Neutrophil (primary cell): ENCODE results near the gene SH2B3.
A peak's percentile ranks its signal among the peaks of the same experiment; 100 is the strongest.

ENCODE experiments used
- H3K27ac ChIP-seq: fragments of 200-600 bp; sonication (generic); 2 replicates; pipeline ENCODE4 v1.5.1; 2016; ENCODE audit warnings: mild to moderate bottlenecking, moderate library complexity
- H3K27me3 ChIP-seq: fragments of 200-600 bp; sonication (generic); 2 replicates; pipeline ENCODE4 v1.6.0; 2016; ENCODE audit warnings: mild to moderate bottlenecking
- H3K36me3 ChIP-seq: fragments of 200-600 bp; sonication (generic); 2 replicates; pipeline ENCODE4 v1.5.1; 2017
- H3K4me1 ChIP-seq, 2 experiments: fragments of 200-600 bp in 1 of 2; sonication (generic) in 1 of 2; 1 replicate in 1 of 2; 2 replicates in 1 of 2; pipeline versions ENCODE4 v1.5.1 to v1.6.1; 2013 to 2016; ENCODE audit warnings: low read depth in 1 of 2, low read length in 1 of 2, mild to moderate bottlenecking in 1 of 2, moderate library complexity in 1 of 2; ENCODE audit not compliant: control insufficient read depth in 1 of 2, insufficient read depth in 1 of 2
- H3K4me3 ChIP-seq, 2 experiments: fragments of 200-600 bp in 1 of 2; sonication (generic) in 1 of 2; 1 replicate in 1 of 2; 2 replicates in 1 of 2; pipeline ENCODE4 v1.5.1; 2013 to 2016; ENCODE audit warnings: low read depth in 1 of 2, low read length in 1 of 2, mild to moderate bottlenecking in 1 of 2, moderate library complexity in 1 of 2
- H3K9me3 ChIP-seq: fragments of 200-600 bp; sonication (generic); 2 replicates; pipeline ENCODE4 v1.5.1; 2016
- TF ChIP-seq, protein P1 (sequence below): fragments of 200-600 bp; sonication (generic); IDR thresholded peaks from 2 replicates; pipeline ENCODE4 v1.5.1; 2016; ENCODE audit warnings: antibody characterized with exemption

The SH2B3 gene

DNA sequence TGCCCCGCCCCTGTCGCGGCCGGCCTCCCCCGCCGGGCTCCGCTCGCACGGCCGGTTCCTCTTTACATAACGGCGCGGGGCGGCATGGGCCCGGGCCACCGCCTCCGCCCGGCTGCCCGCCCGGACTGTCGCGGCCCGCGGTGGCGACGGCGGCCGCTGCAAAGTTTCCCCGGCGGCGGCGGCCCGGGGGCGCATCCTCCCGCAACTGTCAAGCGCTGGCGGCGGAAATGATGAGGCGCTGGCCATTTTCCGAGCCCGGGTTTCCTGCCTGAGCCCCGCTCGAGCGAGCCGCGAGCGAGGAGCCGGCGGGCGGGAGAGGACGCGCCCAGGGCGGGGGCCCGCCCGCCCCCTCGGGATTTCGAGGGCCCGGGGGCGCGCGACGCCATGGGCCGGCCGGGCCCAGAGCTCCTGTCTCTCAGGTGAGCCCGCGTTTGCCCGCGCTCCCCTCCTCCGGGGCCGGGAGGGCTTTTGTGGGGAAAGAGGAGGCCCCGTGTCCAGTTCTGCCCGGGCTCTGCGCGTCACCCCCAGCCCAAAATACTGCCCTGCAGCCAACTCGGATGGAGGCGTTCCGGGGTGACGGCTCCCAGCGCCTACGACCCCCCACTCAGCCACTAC is at the start of gene SH2B3:
Gene SH2B3 (plus strand): TSS at position 65 of the 615 bp plus-strand sequence. CDS start 12,223 bp downstream, outside the sequence.
- Histone ChIP-seq H3K27me3 (peaks cover 4% of the 10 kb centered on the region), H3K4me1 (peaks cover 72% of the 10 kb centered on the region in 2 experiments), H3K27ac (peak within 1 kb of the TSS; percentile 95), H3K9me3 (no peaks in the 10 kb centered on the region), H3K4me3 (peak within 1 kb of the TSS; percentile 85 to 96), H3K36me3 (no peaks in the 10 kb centered on the region)
- TF ChIP-seq, protein P1, sequence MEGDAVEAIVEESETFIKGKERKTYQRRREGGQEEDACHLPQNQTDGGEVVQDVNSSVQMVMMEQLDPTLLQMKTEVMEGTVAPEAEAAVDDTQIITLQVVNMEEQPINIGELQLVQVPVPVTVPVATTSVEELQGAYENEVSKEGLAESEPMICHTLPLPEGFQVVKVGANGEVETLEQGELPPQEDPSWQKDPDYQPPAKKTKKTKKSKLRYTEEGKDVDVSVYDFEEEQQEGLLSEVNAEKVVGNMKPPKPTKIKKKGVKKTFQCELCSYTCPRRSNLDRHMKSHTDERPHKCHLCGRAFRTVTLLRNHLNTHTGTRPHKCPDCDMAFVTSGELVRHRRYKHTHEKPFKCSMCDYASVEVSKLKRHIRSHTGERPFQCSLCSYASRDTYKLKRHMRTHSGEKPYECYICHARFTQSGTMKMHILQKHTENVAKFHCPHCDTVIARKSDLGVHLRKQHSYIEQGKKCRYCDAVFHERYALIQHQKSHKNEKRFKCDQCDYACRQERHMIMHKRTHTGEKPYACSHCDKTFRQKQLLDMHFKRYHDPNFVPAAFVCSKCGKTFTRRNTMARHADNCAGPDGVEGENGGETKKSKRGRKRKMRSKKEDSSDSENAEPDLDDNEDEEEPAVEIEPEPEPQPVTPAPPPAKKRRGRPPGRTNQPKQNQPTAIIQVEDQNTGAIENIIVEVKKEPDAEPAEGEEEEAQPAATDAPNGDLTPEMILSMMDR = no peak

DNA sequence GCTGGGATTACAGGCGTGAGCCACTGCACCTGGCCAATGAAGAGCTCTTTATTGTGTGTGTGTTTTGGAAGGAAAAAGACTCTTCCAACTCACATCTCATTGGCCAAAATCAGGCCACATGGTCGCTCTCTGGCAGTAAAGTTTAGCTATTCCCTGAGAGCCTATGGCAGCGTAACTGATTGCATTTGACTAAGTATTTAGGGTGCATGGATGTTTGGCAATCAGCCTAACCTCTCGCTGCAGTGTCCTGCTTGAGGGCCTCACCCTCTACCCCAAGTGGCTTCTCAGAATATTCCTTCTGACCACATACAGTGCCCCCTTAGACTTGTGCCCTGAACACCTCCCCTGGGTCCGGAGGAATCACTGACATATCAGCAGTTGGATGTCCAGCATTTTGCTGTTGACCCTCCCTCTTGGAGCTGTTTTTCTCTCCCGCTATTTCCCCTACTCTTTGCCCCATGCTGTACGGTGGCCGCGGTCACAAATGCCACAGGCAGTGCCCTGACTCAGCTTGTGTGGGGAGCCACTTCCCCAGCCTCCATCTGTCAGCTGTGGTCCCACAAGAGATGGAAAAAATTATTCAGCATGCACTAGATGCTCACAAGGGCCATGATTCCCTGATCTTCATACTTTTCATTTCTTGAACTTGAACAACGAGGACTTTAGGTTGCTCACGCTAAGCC is 46.4 kb upstream of the SH2B3 start:
- peaks cover 24% of the 10 kb centered on the region for H3K27me3 ChIP-seq
- TF ChIP-seq, protein P1 = no peak
- no peaks in the 10 kb centered on the region for H3K9me3 ChIP-seq
- H3K4me1 ChIP-seq = no peaks in the 10 kb centered on the region
- H3K36me3 ChIP-seq = no peaks in the 10 kb centered on the region
- no peak overlapping the region for H3K4me3 ChIP-seq
- no peak overlapping the region for H3K27ac ChIP-seq

DNA sequence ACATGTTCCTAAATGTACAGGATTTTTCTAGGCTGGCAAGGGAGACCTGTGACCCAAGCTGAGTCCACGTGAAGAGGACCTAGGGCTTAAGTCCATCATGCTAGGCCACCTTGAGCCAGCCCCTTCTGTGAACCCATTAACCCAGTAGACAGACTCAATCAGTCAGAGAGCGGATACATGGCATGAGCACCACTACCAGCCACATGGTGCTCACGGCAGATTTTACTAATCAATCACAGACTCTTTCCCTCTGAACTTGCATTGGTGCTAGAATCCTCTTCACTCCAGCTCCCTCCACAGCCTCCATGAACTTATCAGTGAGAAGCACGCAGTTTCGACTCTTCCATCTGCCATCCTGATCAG is 45.8 kb upstream of the SH2B3 start:
- Histone ChIP-seq H3K27ac (no peak overlapping the region), H3K36me3 (no peaks in the 10 kb centered on the region), H3K4me1 (no peaks in the 10 kb centered on the region), H3K27me3 (peaks cover 24% of the 10 kb centered on the region), H3K9me3 (no peaks in the 10 kb centered on the region), H3K4me3 (no peak overlapping the region)
- TF ChIP-seq, protein P1 = no peak

DNA sequence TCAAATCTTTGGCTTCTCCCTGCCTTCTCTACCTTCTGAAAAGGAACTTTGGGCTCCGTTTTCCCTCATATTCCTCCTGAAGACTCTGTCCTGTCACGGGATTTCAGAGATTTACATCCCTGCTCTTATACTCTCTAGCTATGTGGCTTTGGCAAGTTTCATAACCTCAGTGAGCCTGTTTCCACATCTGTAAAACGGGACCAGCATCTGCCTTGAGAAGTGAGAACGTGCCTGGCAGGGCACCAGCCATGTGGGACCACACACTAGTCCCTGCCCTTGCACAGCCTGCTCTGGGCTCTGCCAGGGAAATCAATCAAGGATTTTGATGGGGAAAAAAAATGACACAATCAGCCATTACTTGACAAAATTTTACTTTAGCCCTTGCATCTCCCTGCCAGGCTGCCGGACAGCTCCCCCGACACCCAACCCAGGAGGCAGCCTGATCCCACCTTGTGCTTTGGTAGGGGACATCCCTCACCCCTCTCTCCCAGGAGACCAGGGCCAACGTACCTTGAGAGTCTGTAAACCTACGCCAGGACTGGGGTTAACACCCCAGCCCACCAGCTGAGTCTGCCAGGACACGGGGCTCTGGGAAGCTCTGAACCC is 45.3 kb upstream of the SH2B3 start:
- Histone ChIP-seq H3K9me3 (no peaks in the 10 kb centered on the region), H3K4me1 (no peaks in the 10 kb centered on the region), H3K27me3 (peaks cover 24% of the 10 kb centered on the region), H3K36me3 (no peaks in the 10 kb centered on the region), H3K27ac (no peak overlapping the region), H3K4me3 (no peak overlapping the region)
- TF ChIP-seq, protein P1 = no peak

DNA sequence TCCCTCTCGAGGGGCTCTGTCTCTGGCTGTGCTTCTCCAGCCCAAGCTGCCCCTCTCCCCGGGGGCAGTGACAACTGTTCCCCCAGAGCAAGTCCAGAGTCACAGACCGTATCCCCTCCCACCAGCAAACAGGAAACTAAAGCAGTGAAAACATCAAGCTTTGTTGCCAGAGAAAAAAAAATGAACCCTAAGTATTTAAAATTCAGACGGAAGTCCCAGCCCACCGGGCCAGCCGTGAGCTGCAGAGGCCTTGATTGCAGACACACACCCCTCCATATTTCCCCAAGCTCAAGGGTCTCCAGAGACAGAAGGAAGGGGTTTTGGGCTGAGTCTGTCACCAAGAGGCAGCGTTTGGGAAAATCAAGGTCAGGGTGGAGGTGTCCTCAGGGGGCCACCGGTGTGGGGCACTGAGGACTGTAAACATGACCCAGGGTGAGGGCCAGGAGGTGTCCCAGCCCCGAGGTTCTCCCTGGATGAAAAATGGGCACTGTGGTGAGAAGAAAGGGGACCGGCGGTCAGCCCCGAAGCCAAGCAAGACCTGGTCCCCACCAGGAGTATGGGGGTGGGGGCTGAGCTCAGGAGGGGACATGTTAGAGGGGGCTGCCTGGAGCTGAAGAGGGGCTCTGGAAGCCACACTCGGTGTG is 44.5 kb upstream of the SH2B3 start:
- Histone ChIP-seq H3K27me3 (peaks cover 24% of the 10 kb centered on the region), H3K4me3 (no peak overlapping the region), H3K36me3 (no peaks in the 10 kb centered on the region), H3K4me1 (no peaks in the 10 kb centered on the region), H3K9me3 (no peaks in the 10 kb centered on the region), H3K27ac (no peak overlapping the region)
- TF ChIP-seq, protein P1 = no peak
